Osteoblast (primary cell): ENCODE data around the gene NANS. TPM values are rescaled to one million over a fixed set of nuclear protein-coding genes. Genes with fewer than 3 reads are reported as not detected.

Source experiments
- DNase-seq: peaks from one replicate; pipeline ENCODE4 v3.0.0; 2011; ENCODE audit warnings: low spot score, mixed read lengths; ENCODE audit not compliant: insufficient read length; ENCODE audit errors: missing footprints
- H2AFZ ChIP-seq: 2 replicates; pipeline ENCODE4 v1.6.0; 2011; ENCODE audit warnings: mild to moderate bottlenecking, low read length
- H3K27ac ChIP-seq: 2 replicates; pipeline ENCODE4 v1.5.1; 2011; ENCODE audit warnings: mild to moderate bottlenecking, low read depth, low read length, moderate library complexity
- H3K27me3 ChIP-seq: 2 replicates; pipeline ENCODE4 v1.6.0; 2012; ENCODE audit warnings: mild to moderate bottlenecking, control low read depth, inconsistent platforms, low read length, moderate library complexity; ENCODE audit not compliant: insufficient read depth
- H3K36me3 ChIP-seq: 2 replicates; pipeline ENCODE4 v1.5.1; 2011; ENCODE audit warnings: mild to moderate bottlenecking, low read length, control low read depth, moderate library complexity; ENCODE audit not compliant: insufficient read depth
- H3K4me1 ChIP-seq: 2 replicates; pipeline ENCODE4 v1.5.1; 2011; ENCODE audit warnings: mild to moderate bottlenecking, low read length, control low read depth, moderate library complexity; ENCODE audit not compliant: insufficient read depth
- H3K4me2 ChIP-seq: 2 replicates; pipeline ENCODE4 v1.6.0; 2011; ENCODE audit warnings: mild to moderate bottlenecking, low read length; ENCODE audit not compliant: insufficient read depth
- H3K4me3 ChIP-seq: fragments of 200-600 bp; sonication (generic); 3 replicates; pipeline ENCODE4 v1.5.1; 2012; ENCODE audit warnings: mild to moderate bottlenecking, low read length, inconsistent platforms; ENCODE audit not compliant: insufficient read depth
- H3K79me2 ChIP-seq: 2 replicates; pipeline ENCODE4 v1.6.0; 2012; ENCODE audit warnings: mild to moderate bottlenecking, low read length, control low read depth, inconsistent platforms; ENCODE audit not compliant: insufficient read depth
- H3K9me3 ChIP-seq: 2 replicates; pipeline ENCODE4 v1.5.1; 2011; ENCODE audit warnings: low read depth, low read length, control low read depth
- H4K20me1 ChIP-seq: 2 replicates; pipeline ENCODE4 v1.6.0; 2012; ENCODE audit warnings: mild to moderate bottlenecking, low read length, control low read depth; ENCODE audit not compliant: insufficient read depth
- CTCF ChIP-seq: IDR thresholded peaks from 2 replicates; pipeline ENCODE4 v1.5.1; 2011; ENCODE audit warnings: mild to moderate bottlenecking, low read depth, low read length, moderate library complexity; ENCODE audit errors: extremely low read depth
- total RNA-seq: library from RNA; depleted of rRNA; stranded (reverse); fragments of >200 nt; gene quantifications from 2 replicates; pipeline ENCODE4 v1.2.3, GENCODE V29; 2012

NANS gene
- total RNA-seq, 1 donor, result 56.1 TPM

- Histone ChIP-seq H3K79me2 (no peaks in the 10 kb centered on the region), H3K27me3 (no peaks in the 10 kb centered on the region), H3K4me1 (no peaks in the 10 kb centered on the region), H3K36me3 (no peaks in the 10 kb centered on the region), H3K9me3 (no peaks in the 10 kb centered on the region), H3K4me2 (no peak overlapping the region), H3K27ac (no peak overlapping the region), H2AFZ (no peak overlapping the region), H4K20me1 (no peaks in the 10 kb centered on the region), H3K4me3 (no peak overlapping the region)
- TF ChIP-seq CTCF, result no peak
- no peak for DNase-seq
These were observed 43.4 kb downstream of the NANS start for GRCh38 chr9:98099898-98100297.

GRCh38 chr9:98100456-98100855 lies 43.9 kb downstream of the NANS start:
- Histone ChIP-seq H3K4me3 (no peak overlapping the region), H3K4me2 (no peak overlapping the region), H3K36me3 (no peaks in the 10 kb centered on the region), H3K79me2 (no peaks in the 10 kb centered on the region), H3K27me3 (no peaks in the 10 kb centered on the region), H3K27ac (no peak overlapping the region), H3K9me3 (no peaks in the 10 kb centered on the region), H4K20me1 (no peaks in the 10 kb centered on the region), H3K4me1 (no peaks in the 10 kb centered on the region), H2AFZ (no peak overlapping the region)
- no peak for DNase-seq
- TF ChIP-seq CTCF, result no peak

- no peak overlapping the region for H3K4me2 ChIP-seq
- no peaks in the 10 kb centered on the region for H3K4me1 ChIP-seq
- H2AFZ ChIP-seq, result no peak overlapping the region
- no peaks in the 10 kb centered on the region for H3K27me3 ChIP-seq
- no peaks in the 10 kb centered on the region for H4K20me1 ChIP-seq
- H3K79me2 ChIP-seq, result no peaks in the 10 kb centered on the region
- TF ChIP-seq CTCF, result no peak
- no peaks in the 10 kb centered on the region for H3K36me3 ChIP-seq
- H3K9me3 ChIP-seq, result no peaks in the 10 kb centered on the region
- no peak overlapping the region for H3K27ac ChIP-seq
- no peak overlapping the region for H3K4me3 ChIP-seq
- no peak for DNase-seq
These were observed 44.9 kb downstream of the NANS start for GRCh38 chr9:98101416-98101815.

- peak overlapping the region; percentile 39 for H3K4me2 ChIP-seq
- H2AFZ ChIP-seq, result peak overlapping the region; percentile 47
- H3K4me1 ChIP-seq, result no peaks in the 10 kb centered on the region
- no peak overlapping the region for H3K27ac ChIP-seq
- DNase-seq, result no peak
- H3K27me3 ChIP-seq, result no peaks in the 10 kb centered on the region
- H3K79me2 ChIP-seq, result no peaks in the 10 kb centered on the region
- no peaks in the 10 kb centered on the region for H3K36me3 ChIP-seq
- no peaks in the 10 kb centered on the region for H4K20me1 ChIP-seq
- no peak overlapping the region for H3K4me3 ChIP-seq
- TF ChIP-seq CTCF, result no peak
- H3K9me3 ChIP-seq, result no peaks in the 10 kb centered on the region
These were observed 45.3 kb downstream of the NANS start for GRCh38 chr9:98101868-98102273.
